Ureter (tissue), 1 donor: ENCODE results near the gene CAPN5. TPM values are rescaled to one million over a fixed set of nuclear protein-coding genes. Genes with fewer than 3 reads are reported as not detected.

Experiments
- DNase-seq: peaks from one replicate; pipeline ENCODE4 v3.0.0-alpha.2; 2020; ENCODE audit warnings: low spot score
- total RNA-seq: library from RNA; stranded (reverse); gene quantifications from one replicate; pipeline ENCODE4 v1.2.4, GENCODE V29; 2023
- donor health status: DM: yes; HTN: yes; CAD: no.

Gene CAPN5
- total RNA-seq, 1 donor from 2014 or later = 143 TPM

DNA sequence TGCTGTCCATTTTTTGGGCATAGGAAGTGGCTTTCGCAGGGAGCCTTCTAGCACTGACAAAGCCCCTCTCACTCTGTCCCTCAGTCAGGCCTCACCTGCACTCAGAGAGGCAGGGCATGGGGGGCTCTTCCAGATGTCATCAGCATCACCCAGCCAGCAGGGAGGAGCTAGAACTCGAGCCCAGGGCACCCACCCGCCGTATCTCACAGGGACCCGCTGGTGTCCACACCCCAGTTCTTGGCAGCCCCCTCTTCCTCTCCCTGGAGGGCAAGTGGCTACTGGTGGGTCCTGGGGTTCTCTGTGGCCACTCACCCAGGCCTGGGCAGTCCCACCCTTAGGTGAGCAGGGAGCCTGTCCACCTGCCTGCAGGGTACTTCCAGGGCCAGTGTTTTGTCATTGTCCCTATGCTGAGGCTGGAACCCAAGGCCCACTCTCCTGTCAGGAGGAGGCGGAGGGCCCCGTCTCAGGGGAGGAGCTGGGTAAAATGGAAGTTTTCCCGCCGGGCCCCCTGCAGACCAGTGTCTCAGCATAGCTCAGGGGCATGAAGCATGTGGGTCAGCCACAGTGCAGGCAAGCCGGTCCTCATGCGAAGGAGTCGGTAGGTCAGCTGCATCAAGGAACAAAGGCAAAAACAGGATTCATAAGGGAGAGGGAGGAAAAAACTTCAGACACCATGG lies 83.1 kb downstream of the CAPN5 start:
- DNase-seq = no peak

DNA sequence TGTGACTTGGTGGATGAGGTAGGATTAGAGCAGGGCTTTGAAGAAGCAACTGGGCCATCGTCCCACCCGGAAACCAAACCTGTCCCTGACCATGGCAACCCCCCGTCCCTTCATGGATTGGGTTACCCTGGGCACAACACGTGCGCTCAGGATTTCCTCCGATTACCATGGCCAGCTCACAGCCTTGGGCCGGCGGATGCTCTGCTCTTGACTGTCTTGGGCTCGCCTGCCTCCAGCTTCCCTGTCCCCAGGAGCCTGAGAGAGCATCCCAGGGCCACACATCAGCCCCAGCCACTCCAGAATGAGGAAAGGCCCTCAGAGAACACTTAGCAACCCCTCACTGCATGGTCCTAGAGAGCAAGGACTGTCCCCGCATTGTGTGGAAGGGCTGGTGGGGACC lies 84.1 kb downstream of the CAPN5 start:
- DNase-seq = no peak

GRCh38 chr11:77151804-77152509 lies 85.2 kb downstream of the CAPN5 start:
- no peak for DNase-seq

GRCh38 chr11:77152846-77153245 lies 86.1 kb downstream of the CAPN5 start:
- DNase-seq = no peak

- no peak for DNase-seq
Observed at GRCh38 chr11:77153276-77154185, 86.8 kb downstream of the CAPN5 start.

DNA sequence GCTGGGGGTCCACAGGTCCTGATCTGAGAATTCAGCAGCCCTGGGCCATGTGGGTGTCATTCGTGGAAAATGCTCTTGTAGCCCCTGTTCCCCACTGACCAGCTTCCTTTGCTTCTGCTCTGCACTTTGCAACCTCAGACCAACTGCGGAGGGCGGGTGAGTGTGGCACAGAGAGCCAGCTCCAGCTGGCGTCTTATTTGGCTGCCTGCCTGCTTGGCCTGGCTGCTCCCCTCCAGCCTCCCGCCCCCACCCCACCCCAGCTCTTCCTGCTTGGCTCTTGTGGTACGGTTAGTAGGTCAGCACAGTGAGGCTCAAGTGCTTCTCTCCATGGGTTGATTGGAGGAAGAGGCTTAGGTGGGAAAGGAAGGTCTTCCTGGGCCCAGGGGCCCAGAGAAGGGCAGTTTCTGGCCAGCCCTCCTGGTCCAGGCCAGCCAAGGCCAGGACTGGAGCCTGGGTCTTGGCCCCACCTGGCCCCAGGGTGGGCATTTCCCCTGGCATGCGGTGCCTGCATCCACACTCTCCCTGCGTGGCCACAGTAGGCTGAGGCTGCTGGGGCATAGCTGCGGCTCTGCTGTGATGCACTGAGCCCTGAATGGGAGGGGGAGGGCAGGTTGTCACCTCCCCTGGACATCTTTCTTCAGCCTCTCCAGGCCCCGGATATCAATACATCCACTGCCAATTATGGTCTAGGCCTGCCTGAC lies 87.8 kb downstream of the CAPN5 start:
- DNase-seq = no peak

GRCh38 chr11:77155082-77155475 lies 88.3 kb downstream of the CAPN5 start:
- DNase-seq = no peak

DNA sequence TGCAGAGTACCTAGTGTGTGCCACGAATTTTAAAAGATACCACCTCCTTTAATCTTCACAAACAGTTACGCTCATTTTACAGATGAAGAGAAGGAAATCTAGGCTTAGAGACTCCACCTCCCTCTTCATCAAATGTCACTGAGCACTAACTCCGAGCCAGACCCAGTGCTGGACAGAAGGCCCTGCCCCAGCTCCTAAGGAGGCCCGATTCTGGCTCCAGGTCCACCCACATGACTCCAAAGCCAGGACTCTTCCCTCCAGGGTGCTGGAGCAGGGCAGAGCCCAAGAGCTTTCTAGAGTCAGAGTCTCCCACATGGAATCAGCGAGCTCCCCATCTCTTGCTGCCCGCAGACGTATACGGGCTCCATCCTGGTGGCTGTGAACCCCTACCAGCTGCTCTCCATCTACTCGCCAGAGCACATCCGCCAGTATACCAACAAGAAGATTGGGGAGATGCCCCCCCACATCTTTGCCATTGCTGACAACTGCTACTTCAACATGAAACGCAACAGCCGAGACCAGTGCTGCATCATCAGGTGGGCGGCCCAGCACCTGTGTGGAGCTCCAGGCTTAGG lies 88.9 kb downstream of the CAPN5 start:
- DNase-seq = no peak

DNA sequence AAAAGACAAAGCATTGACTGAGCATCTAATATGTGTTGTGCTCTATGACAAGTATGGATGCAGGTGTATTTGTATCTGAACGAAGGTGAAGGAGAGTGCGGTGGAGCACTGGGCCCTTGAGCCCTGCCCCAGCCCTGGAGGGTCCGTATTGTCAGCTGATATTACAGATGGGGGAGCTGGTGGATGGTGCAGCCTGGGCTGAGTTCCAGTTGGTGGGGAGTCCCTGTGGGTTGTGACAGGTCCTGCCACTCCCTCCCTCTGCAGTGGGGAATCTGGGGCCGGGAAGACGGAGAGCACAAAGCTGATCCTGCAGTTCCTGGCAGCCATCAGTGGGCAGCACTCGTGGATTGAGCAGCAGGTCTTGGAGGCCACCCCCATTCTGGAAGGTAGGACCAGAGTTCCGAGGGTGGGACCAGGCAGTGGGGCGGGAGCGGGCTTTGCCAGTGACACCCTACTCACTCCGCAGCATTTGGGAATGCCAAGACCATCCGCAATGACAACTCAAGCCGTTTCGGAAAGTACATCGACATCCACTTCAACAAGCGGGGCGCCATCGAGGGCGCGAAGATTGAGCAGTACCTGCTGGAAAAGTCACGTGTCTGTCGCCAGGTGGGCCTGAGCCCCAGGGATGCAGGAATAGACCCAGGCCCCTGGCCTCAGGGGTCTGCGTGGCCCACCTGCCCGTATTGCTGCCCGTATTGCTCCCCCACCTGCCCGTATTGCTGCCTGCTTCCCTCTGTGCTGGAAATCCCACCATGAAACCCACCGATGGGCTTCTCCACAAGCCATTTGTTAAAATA lies 89.8 kb downstream of the CAPN5 start:
- no peak for DNase-seq

DNA sequence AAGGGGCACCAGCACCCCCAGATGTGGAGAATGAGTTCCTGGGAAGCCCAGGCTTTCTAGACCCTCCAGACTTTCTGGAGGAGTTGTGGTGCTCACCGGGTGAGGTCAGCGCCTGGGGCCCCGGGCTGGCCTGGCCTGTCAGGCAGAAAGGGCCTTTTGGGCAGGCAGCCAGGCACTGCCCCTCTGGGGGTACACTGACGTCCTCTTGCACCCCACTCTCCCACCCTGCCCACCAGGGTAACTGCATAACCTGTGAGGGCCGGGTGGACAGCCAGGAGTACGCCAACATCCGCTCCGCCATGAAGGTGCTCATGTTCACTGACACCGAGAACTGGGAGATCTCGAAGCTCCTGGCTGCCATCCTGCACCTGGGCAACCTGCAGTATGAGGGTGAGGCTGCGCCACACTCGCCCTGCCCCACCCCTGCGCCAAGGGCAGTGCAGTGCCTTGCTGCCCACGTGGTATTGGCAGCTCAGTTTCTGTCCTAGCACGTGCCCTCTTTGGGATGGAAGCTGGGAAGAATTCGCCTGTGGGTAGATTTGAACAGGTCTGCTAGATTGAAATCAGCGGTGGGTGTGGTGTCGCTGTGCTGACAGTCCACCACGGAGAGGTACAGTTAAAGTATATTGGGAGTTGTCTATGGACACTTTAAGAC lies 91.4 kb downstream of the CAPN5 start:
- DNase-seq = no peak

- DNase-seq = no peak
Observed at GRCh38 chr11:77159219-77159936, 92.6 kb downstream of the CAPN5 start.

GRCh38 chr11:77159937-77160495 lies 93.2 kb downstream of the CAPN5 start:
- no peak for DNase-seq

DNA sequence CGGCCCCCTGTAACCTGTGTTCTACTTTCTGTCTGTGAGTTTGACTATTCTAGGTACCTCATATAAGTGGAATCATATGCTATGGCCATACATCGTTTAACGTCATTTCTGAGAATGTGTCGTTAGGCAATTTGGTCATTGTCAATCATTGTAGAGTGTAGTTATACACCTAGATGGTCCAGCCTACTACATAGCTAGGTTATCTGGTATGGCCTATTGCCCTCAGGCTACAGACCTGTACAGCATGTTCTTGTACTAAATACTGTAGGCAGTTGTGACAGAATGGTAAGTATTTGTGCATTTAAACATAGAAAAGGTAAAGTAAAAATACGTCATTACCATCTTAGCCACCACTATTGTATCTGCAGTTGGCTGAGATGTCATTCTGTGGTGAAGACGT lies 96.5 kb downstream of the CAPN5 start:
- no peak for DNase-seq

GRCh38 chr11:77165066-77165465 lies 98.3 kb downstream of the CAPN5 start:
- DNase-seq = no peak

DNA sequence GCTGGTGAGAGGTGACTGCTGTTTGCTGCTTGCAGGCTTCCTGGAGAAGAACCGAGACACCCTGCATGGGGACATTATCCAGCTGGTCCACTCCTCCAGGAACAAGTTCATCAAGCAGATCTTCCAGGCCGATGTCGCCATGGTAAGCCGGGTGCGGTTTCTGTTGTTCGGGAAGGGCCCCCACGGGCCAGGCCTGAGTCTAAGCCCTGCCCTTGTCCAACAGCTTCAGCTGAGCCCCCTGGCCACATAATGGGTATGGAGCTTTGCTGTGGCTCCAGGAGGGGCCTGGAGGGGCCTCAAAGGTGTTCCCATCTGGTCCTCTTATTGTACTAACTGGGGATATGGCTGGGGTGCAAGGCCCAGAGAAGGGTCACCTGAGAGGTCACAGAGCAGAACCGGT lies 99.2 kb downstream of the CAPN5 start:
- no peak for DNase-seq

- no peak for DNase-seq
Observed at GRCh38 chr11:77167111-77167626, 100.4 kb downstream of the CAPN5 start.

- DNase-seq = no peak
Observed at GRCh38 chr11:77167791-77168190, 101.0 kb downstream of the CAPN5 start.

DNA sequence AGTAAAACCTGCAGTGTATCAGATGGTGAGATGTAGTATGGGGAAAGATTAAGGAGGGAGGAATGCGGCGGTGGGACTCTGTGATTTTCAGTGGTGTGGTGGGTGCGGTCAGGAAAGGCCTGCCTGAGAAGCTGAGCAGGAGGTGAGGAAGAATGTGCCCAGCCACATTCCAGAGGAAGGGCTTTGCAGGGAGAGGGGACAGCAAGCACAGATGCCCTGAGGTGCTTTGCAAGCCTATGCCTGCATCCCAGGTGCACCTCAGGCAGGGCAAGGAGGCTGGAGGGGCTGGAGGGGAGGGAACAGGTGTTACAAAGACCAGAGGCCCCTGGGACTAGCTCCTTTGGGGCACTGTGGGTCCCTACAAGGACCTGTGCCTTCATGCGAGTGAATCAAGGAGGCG lies 103.3 kb downstream of the CAPN5 start:
- no peak for DNase-seq

DNA sequence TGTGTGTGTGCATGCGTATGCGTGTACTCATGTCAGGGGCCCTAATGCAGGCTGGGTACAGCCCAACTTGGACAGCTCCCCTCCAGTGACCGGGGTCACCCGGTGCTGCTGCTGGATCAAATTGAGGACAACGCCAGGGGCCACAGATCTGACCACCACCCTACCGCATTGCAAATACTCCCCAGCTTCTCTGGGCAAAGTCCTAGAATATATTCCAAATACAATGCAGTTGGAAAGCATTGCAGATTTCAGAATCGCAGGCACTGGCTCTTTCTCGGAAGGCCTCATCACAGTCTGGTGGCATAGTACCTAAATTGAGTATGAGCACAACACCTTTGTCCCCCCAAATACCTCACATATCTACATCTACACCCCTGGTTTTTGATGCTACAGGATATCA lies 104.5 kb downstream of the CAPN5 start:
- no peak for DNase-seq
